HG03196 (cell line): ENCODE data around the gene RDH8.

Source experiments
- ATAC-seq: cut with Tn5 transposase; IDR thresholded peaks from one replicate; pipeline ENCODE4 v1.9.1; 2021; ENCODE audit not compliant: unreplicated experiment

The RDH8 gene

DNA sequence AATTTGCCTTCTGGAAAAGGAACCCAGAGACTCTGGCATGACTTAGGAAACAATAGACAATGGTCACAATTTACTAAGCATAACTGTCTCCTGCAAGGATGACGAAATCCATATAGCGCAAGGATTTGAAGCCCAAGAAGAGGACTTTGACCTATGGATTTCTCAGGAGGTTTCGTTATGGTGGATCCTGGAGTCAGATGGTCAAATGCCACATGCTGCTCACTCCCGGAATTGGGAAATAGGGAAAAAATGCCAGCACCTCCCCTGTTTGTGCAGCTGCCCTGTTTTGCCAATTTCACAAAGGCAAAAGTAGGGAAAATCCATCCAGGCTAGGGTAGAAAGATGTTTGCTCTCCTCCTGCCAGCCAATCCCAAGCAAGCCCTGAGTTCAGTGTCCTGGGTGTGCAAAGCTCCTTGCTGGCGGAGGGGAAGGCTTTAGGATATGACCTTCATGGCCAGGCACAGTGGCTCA lies 23.4 kb downstream of the RDH8 start:
- no peak for ATAC-seq

DNA sequence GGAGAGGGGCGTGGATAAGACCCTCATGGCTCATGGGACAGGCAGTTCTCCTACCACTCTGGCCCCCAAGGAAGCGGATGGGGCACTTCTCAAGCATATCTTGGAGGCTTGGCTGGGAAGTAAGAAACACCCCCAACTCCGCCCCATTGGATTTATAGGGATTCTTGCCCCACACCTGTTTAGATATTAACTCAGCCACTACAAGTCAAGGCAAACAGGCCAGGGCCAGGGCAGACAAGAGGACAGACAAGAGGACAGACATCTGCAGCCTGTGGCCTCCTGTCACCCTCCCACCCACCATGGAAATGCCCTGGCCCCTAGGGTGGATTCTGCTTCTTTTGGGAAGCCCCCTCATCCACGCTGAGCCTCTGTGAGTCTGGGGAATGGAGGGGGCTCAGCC lies 24.1 kb downstream of the RDH8 start:
- ATAC-seq = no peak

DNA sequence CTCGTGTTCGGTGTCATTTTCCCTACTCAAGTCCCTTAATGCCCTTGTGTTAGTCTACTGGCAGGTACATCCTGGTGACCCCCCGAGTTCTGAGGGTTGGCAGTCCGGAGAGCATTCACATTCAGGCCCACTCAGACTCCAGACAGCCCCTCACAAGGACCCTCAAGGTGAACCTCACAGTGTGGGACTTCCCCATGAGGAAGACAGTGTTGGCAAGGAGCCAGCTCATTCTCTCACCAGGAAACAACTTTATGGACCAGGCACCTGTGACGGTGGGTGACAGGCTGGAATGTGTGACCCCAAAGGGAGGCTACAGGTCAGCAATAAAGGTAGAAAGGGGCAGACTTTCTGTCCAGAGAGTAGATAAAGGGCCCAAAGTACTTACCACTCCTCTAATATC lies 24.5 kb downstream of the RDH8 start:
- no peak for ATAC-seq

DNA sequence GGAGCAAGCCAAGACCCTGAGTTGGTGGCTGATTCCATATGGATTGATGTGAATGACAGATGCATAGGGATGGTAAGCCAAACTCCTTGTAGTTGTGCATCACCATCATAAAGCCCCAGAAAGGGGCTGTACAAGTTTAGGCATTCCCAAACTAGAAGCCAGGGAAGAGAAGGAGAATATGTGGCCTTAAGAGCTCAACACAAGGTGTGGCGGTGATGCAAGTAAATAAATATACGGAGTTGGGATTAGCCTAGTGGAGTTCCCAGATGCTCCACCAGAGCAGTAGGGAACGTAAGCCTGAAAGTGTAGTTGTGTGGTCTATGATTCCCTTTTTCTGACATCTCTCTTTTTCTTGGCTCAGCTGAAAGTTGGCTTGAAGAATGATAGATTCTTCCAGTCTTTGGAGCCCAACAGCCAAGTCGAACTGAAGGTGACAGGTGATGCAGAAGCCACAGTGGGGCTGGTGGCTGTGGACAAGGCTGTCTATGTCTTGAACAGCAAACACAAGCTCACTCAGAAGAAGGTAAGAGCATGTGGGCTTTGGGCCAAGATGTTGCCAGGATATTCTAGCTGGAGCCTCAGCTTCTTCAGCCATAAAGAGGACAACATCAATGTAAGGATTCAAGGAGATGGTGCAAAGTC lies 30.1 kb downstream of the RDH8 start:
- ATAC-seq = no peak

DNA sequence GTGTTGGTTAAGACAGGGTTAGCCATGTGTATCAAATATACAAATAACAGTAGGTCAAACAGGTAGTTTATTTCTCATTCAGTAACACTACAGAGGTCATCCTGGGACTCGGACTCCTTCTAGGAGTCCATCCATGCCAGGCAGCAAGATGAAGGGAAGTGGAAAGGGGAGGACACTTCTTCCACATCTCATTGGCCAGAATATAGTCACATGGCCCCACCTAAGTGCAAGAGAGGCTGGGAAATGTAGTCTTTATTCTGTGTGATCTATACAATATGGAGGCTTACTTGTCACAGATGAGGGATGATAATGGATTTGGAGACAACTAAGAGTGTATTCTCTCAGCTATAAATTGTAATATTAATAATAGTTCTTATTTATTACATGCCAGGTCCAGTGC lies 31.1 kb downstream of the RDH8 start:
- no peak for ATAC-seq

DNA sequence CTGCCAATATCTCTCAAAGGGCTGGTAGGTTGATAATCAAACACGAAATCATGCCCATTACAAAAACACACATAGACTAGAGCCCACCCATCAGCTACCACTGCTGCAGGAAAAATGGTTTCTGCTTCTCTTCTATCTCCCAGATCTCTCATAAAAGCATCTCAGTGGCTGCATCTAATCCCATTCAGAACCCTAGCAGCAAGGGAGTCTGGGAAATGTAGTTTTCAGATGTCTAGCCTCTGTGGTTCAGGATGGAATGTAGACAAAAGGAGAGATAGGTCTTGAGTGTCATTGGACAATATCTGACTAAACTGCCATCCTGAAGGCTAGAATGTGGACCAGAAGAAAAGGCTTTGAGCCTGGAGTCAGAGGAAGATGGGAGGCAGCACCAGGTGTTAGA lies 32.1 kb downstream of the RDH8 start:
- ATAC-seq = no peak

DNA sequence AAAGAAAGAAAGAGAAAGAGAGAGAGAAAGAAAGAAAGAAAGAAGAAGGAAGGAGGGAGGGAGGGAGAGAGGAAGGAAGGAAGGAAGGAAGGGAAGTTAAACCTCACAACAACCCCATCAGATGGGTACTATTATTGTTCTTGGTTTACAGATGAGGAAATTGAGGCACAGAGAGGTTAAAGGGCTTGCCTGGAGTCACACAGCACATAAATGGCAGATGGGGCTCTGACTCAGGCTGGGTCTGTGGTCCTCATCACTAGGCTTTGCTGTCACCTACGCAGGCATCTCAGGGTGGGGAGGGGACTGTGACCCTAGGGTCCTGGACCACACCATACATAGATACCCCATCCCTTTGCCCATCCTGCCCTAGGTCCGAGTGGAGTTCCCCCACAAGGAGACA lies 36.3 kb downstream of the RDH8 start:
- no peak for ATAC-seq

DNA sequence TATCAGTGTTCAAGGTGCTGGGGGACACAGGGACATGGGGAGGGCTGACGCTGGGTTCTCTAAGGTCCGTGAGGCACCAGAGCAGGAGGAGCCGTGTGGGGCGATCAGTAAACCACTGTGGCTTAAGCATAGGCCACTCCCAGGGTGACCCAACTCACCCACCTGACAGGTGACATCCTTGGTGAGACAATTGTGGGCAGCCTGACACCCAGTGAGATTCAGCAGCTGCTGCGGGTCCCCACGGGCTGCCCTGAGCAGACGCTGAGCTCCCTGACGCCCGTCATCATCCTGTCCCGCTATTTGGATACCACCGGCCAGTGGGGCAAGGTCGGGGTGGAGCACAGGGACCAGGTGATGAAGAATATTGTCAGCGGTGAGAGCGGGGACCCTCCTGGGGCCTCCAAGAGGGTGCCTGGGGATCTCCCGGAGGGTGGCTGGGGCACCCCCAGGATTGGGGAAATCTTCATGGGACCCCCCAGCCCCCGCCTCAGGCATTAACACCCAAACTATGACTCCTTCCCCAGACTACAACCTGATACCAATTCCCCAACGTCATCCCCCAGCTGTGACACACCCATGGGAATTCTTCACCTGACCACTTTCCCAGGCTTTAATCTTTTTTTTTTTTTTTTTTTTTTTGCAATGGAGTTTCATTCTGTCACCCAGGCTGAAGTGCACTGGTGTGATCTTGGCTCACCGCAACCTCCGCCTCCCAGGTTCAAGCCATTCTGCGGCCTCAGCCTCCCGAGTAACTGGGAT lies 39.5 kb downstream of the RDH8 start:
- no peak for ATAC-seq

DNA sequence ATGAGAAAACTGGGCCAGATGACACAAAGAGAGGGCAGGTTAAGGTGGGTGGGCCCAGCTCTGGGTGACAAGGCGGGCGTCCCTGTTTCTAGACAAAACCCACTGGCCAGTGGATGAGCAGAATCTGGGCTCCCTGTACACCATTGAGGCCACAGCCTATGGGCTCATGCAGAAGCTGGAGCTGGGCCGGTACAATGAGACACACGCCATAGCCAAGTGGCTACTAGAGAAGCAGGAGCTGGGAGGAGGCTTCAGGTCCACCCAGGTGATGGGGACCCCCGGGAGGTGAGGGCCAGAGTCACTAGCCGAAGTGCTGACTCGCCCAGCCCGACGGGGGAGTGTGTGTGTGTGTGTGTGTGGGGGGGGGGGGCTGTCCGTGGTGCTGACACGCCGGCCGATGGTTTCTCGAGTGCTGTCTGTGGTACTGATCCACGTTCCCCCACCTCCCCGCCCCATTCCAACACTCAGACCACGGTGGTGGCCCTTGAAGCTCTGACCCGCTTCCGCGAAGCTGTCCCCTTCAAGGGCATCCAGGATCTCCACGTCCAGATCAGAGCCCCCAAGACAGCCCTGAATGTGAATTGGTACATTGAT lies 48.5 kb downstream of the RDH8 start:
- no peak for ATAC-seq

DNA sequence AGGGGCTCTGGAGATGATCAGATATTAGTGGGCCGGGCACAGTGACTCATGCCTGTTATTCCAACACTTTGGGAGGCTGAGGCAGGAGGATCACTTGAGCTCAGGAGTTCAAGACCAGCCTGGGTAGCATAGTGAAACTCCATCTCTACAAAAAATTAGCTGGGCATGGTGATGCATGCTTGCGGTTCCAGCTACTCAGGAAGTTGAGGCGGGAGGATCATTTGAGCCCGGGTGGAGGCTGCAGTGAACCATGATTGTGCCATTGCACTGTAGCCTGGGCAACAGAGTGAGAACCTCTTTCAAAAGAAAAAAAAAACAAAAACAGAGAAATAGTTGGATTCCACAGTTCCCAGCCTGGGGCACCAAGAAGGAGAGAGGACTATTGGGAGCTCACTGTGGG lies 54.9 kb downstream of the RDH8 start:
- no peak for ATAC-seq

DNA sequence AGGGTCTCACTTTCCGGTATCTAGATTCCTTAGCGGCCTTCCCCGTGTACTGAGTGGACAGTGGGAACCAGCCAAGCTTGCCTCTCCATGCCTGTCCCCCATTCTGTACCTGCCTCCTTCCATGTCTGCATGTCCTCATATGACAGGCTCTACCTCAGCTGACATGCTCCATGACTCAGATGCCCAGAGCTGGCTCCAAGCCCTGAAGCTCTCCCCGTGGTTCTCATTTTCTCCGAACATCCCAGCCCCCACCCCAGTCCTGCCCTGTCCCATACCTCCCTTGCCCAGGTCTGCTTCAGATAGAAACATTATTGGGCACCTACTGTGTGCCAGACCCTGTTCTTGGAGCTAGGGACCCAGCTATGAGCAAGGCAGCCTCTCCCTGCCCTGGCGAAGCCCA lies 55.8 kb downstream of the RDH8 start:
- no peak for ATAC-seq

DNA sequence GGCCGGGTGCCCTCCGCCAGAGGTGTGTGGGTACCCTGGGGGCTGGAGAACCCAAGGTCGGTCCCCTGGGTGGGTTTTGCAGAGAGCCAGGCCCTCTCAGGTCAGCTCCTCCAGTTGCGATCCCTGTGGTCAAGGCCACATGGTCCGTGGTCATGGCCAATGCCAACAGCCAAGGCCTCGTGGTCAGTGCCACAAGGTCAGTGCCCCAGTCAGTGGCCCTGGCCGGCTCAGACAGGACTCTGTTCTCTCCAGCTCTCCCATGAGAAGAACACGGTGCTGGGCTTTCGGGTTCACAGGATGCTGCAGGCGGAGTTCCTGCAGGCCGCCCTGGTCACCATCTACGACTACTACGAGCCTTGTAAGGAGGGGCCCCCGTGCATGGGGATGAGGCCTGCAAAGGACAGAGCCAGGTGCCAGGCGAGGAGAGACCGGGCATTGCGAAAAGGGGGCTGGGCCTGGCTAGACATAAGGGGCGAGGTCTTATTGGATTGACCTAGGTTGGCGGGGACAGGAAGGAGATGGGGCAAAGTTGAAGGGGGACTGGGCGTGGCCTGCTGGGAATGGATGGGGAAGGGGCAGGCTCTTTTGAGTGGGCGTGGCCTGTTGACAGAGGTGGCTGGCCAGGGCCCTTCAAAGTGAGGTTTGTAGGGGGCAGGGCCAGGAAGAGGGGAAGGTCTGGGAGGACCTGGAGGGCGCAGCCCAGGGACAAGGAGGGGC lies 57.6 kb downstream of the RDH8 start:
- no peak for ATAC-seq
